Heart left ventricle (tissue), 16 donors: ENCODE data around the gene NCKAP1. TPM values are rescaled to one million over a fixed set of nuclear protein-coding genes. Genes with fewer than 3 reads are reported as not detected.

Experiments
- ATAC-seq, 4 donors: fragments of 200-7000 bp; cut with Tn5 transposase; one replicate each; pipeline ENCODE4 v1.9.1; 2020 to 2022; ENCODE audit warnings: moderate library complexity in 4 of 4, mild to moderate bottlenecking in 3 of 4, moderate number of reproducible peaks in 1 of 4
- DNase-seq, 5 donors: peaks; one replicate each; pipeline ENCODE4 v3.0.0-alpha.2; 2020
- H3K27ac ChIP-seq, 12 donors: fragments of 200-600 bp; sonication (generic) in 4 of 12; one replicate each; pipeline versions ENCODE4 v1.5.0 to v1.8.0; 2016 to 2022; ENCODE audit warnings: mild to moderate bottlenecking in 2 of 12
- H3K27me3 ChIP-seq, 9 donors: fragments of 200-600 bp; sonication (generic) in 2 of 9; one replicate each; pipeline versions ENCODE4 v1.5.1 to v1.8.0; 2016 to 2022; ENCODE audit warnings: mild to moderate bottlenecking in 3 of 9
- H3K36me3 ChIP-seq, 9 donors: fragments of 200-600 bp; sonication (generic) in 2 of 9; one replicate each; pipeline versions ENCODE4 v1.5.0 to v1.8.0; 2018 to 2022; ENCODE audit warnings: mild to moderate bottlenecking in 2 of 9
- H3K4me1 ChIP-seq, 12 donors: fragments of 200-600 bp; sonication (generic) in 4 of 12; one replicate each; pipeline versions ENCODE4 v1.5.0 to v1.8.0; 2016 to 2022; ENCODE audit warnings: mild to moderate bottlenecking in 3 of 12
- H3K4me3 ChIP-seq, 12 donors: fragments of 200-600 bp; sonication (generic) in 4 of 12; one replicate each; pipeline versions ENCODE4 v1.5.0 to v1.8.0; 2017 to 2022; ENCODE audit warnings: mild to moderate bottlenecking in 9 of 12, moderate library complexity in 4 of 12
- H3K9me3 ChIP-seq, 12 donors: fragments of 200-600 bp; sonication (generic) in 4 of 12; one replicate each; pipeline versions ENCODE4 v1.5.0 to v1.8.0; 2016 to 2022; ENCODE audit warnings: mild to moderate bottlenecking in 1 of 12
- POLR2A ChIP-seq, 2 donors: fragments of 450-650 bp; IDR thresholded peaks; one replicate each; pipeline ENCODE4 v1.6.1; 2017; ENCODE audit warnings: antibody characterized with exemption in 2 of 2, mild to moderate bottlenecking in 2 of 2, moderate library complexity in 2 of 2
- WGBS, 4 donors: extraction: QIAGEN DNeasy Blood & Tissue Kit in 2 of 4; methylation state at CpG; one replicate each; pipeline versions ENCODE4 v1.1.5 to v1.1.7; 2013 to 2018; 5-methylcytosine and 5-hydroxymethylcytosine counted together
- intact Hi-C, 10 donors: fragments of 100-400 bp; cut with DNase I; formaldehyde crosslinking; loops; one replicate each; pipeline versions ENCODE4 v1.11.1 to v1.14.2; 2022
- polyA plus RNA-seq, 2 donors: library from polyadenylated mRNA; stranded (reverse); fragments of 200-250 nt; gene quantifications; one replicate each; pipeline ENCODE4 v1.2.3, GENCODE V29; 2013
- total RNA-seq, 9 donors: library from RNA; depleted of rRNA in 2 of 9; stranded (reverse); fragments of >200 nt in 2 of 9; fragmentation: NEBNext Ultra II Directional in 3 of 9; extraction: Animal tissue kit (Norgen Biotek cat#: 25700) in 3 of 9; gene quantifications; one replicate each; pipeline versions ENCODE4 v1.1.0 to v1.2.4, GENCODE V29; 2016 to 2023
- TF ChIP-seq, protein P1 (sequence below), 12 donors: fragments of 200-600 bp; sonication (generic) in 4 of 12; IDR thresholded peaks; one replicate each; pipeline versions ENCODE4 v1.5.0 to v1.8.0; 2018 to 2022; ENCODE audit warnings: antibody characterized with exemption in 12 of 12, mild to moderate bottlenecking in 5 of 12
- donor health status: ischemic (EF 13 %, LVEDD 7.1; RV severe dilation, severe dysfunction).
- donor health status: healthy with polysubstance abuse.
- donor health status: DM: no; HTN: yes; CAD: no.
- donor health status: DM: no; HTN: no; CAD: no.
- donor health status: ischemic (EF 25% LVEDD 6.9; RV normal size, moderate dysfunction).
- donor health status: ischemic (EF 25% LVEDD 5.7; RV mildly dilated, moderate dysfunction).
- donor health status: healthy.
- donor health status: DM: yes; HTN: yes; CAD: no.
- donor health status: ischemic (EF 35%, LVEDD 5.7; RV mildly dilated, moderate dysfunction).
- donor health status: nonischemic (EF 11% LVEDD 7.7; RV severe dilation, severe dysfunction).
- donor health status: DM: yes; HTN: yes; CAD: no.
- donor health status: PGD.
- donor health status: ischemic (EF 29% LVEDD 5.4; RV normal size, mild dysfunction).
- donor health status: nonischemic (EF 23%, LVEDD 6.1; RV moderate dilation, normal function).

NCKAP1 gene
- total and polyA plus RNA-seq, 11 donors, result 33.5 to 168 (median 138) TPM

DNA sequence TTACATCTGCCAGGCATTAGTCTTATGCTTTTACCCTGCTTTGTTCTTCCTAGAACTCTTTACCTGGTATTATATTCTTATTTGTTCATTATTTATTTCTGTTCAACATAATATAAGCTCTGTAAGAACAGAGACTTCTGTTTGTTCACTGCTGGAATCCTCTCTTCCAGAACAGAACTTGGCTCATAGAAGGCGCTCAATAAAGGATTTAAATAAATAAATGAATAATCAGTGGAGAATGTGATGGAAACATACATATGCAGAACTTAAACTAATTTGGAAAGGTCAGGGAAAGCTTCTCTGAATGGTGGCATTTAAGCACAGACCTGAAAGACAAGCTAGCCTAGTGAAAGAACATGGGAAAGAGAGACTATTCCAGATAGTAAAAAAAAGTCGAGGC is 24.3 kb downstream of the NCKAP1 start:
- no peaks in the 10 kb centered on the region for H3K27me3 ChIP-seq
- H3K27ac ChIP-seq, result no peak overlapping the region
- TF ChIP-seq POLR2A (IDR thresholded peaks at IDR 0.05), result no peak
- TF ChIP-seq, protein P1, sequence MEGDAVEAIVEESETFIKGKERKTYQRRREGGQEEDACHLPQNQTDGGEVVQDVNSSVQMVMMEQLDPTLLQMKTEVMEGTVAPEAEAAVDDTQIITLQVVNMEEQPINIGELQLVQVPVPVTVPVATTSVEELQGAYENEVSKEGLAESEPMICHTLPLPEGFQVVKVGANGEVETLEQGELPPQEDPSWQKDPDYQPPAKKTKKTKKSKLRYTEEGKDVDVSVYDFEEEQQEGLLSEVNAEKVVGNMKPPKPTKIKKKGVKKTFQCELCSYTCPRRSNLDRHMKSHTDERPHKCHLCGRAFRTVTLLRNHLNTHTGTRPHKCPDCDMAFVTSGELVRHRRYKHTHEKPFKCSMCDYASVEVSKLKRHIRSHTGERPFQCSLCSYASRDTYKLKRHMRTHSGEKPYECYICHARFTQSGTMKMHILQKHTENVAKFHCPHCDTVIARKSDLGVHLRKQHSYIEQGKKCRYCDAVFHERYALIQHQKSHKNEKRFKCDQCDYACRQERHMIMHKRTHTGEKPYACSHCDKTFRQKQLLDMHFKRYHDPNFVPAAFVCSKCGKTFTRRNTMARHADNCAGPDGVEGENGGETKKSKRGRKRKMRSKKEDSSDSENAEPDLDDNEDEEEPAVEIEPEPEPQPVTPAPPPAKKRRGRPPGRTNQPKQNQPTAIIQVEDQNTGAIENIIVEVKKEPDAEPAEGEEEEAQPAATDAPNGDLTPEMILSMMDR (IDR thresholded peaks at IDR 0.05), result no peak
- DNase-seq, result no peak
- intact Hi-C loops, result no loop called here
- no peak overlapping the region for H3K4me3 ChIP-seq
- no peak for ATAC-seq
- WGBS, 4 donors, result 93 to 95% (median 94%) methylated on average over 2 of the region's 2 CpGs
- H3K9me3 ChIP-seq, result no peaks in the 10 kb centered on the region
- peaks cover 0 to 7% (median 0%) of the 10 kb centered on the region in 9 donors for H3K36me3 ChIP-seq
- peaks cover 3 to 85% (median 33%) of the 10 kb centered on the region in 12 donors for H3K4me1 ChIP-seq

GRCh38 chr2:183011743-183012142 is 26.5 kb downstream of the NCKAP1 start:
- H3K27ac ChIP-seq, result no peak overlapping the region
- H3K4me1 ChIP-seq, result peaks cover 3 to 80% (median 30%) of the 10 kb centered on the region in 12 donors
- WGBS, 4 donors, result 56 to 70% (median 66%) methylated on average over 2 of the region's 2 CpGs

DNA sequence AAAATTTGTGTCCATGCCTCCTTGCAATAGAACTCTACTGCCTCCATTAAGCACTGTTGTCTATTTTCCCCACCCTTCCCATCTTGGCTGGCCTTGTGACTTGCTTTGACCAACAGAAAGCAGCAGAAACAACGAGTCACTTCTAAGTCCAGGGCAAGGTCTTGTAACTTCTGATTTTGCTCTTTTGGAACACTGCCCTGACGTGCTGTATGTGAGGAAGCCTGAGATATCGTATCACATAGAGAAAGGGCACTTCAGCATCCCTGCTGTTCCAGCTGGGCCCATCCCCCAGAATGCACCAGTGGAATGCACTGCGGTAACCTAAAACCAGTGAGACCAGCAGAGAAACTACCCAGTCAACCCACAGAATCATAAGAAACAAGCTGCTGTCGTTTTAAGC is 28.1 kb downstream of the NCKAP1 start:
- intact Hi-C loops, result no loop called here
- no peak for TF ChIP-seq POLR2A (IDR thresholded peaks at IDR 0.05)
- TF ChIP-seq, protein P1 (IDR thresholded peaks at IDR 0.05), result no peak
- DNase-seq (peak; percentile 18 to 51 (median 35)), ATAC-seq (peak; percentile 59 to 93 (median 74))
- Histone ChIP-seq H3K27me3 (no peaks in the 10 kb centered on the region), H3K4me1 (peaks cover 3 to 83% (median 26%) of the 10 kb centered on the region in 12 donors), H3K9me3 (no peaks in the 10 kb centered on the region), H3K36me3 (no peaks in the 10 kb centered on the region), H3K27ac (peak overlapping the region in 4 of 12 donors; percentile 0 to 21 (median 12)), H3K4me3 (no peak overlapping the region)
- 36 to 47% (median 40%) methylated on average over 5 of the region's 5 CpGs for WGBS, 4 donors

More at GRCh38 chr2:183011743-183012142, 26.5 kb downstream of the NCKAP1 start:
- DNase-seq (no peak), ATAC-seq (no peak)
- H3K36me3 ChIP-seq, result peaks cover 0 to under 1% (median 0%) of the 10 kb centered on the region in 9 donors
- H3K9me3 ChIP-seq, result no peaks in the 10 kb centered on the region
- TF ChIP-seq, protein P1 (IDR thresholded peaks at IDR 0.05), result no peak
- no peak for TF ChIP-seq POLR2A (IDR thresholded peaks at IDR 0.05)
- intact Hi-C loops, result no loop called here
- no peaks in the 10 kb centered on the region for H3K27me3 ChIP-seq
- H3K4me3 ChIP-seq, result no peak overlapping the region

DNA sequence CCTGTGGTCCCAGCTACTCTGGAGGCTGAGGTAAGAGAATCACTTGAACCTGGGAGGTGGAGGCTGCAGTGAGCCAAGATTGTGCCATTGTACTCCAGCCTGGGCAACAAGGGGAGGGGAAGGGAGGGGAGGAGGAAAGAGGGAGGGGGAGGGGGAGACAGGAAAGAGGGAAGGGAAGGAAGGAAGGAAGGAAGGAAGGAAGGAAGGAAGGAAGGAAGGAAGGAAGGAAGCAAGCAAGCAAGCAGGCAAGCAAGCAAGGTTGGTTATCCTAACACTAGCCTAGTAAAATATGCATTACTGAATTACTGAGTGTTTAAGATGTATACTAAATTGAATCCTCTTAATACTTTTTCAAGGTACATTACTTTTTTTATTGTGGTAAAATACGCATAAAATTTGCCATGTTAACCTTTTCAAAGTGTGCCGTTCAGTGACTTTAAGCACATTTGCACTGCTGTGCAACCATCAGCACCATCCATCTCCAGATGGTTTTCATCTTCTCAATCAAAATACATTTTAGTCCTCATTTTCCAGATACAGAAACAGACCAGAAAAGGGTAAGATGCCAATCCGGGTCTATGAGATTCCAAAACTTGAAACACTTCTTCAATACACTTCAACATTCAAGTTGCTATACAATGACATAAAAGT is 28.9 kb downstream of the NCKAP1 start:
- Histone ChIP-seq H3K4me1 (peaks cover 2 to 82% (median 23%) of the 10 kb centered on the region in 12 donors), H3K9me3 (no peaks in the 10 kb centered on the region), H3K4me3 (no peak overlapping the region), H3K27ac (peak overlapping the region in 2 of 12 donors; percentile 8 to 21), H3K36me3 (no peaks in the 10 kb centered on the region), H3K27me3 (no peaks in the 10 kb centered on the region)
- intact Hi-C loops, result no loop called here
- WGBS, 4 donors, result 86 to 89% (median 88%) methylated on average over 3 of the region's 3 CpGs
- DNase-seq, result no peak
- TF ChIP-seq, protein P1 (IDR thresholded peaks at IDR 0.05), result no peak
- no peak for TF ChIP-seq POLR2A (IDR thresholded peaks at IDR 0.05)
- ATAC-seq, result no peak
